Measurements from ENCODE around the gene OR51I2.

DNA sequence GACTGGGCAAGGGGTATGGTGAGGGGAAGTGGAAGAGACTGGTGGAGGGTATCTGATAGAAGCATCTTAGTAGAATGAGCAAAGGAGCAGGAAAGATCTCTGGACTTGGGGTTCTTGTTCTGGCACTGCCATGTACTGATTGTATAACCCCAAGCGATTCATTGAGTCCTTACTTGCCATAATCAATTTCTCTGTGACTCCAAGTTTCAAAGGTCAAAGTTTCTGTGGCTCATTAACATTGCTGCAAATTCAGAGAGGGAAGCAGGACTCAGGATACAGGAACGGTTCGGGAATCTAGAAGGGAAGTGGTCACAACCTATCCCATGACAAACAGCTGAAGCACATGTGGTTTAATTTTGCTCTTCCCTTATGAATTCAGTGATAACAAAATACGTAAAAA lies 309 bp downstream of the OR51I2 start:
- TF ChIP-seq POLR2A (IDR thresholded peaks at IDR 0.05; ENCODE audit: low read length) (no peak), ZSCAN20 (CRISPR knock-in tag; IDR thresholded peaks at IDR 0.05) (no peak)
- TF ChIP-seq, protein P1, sequence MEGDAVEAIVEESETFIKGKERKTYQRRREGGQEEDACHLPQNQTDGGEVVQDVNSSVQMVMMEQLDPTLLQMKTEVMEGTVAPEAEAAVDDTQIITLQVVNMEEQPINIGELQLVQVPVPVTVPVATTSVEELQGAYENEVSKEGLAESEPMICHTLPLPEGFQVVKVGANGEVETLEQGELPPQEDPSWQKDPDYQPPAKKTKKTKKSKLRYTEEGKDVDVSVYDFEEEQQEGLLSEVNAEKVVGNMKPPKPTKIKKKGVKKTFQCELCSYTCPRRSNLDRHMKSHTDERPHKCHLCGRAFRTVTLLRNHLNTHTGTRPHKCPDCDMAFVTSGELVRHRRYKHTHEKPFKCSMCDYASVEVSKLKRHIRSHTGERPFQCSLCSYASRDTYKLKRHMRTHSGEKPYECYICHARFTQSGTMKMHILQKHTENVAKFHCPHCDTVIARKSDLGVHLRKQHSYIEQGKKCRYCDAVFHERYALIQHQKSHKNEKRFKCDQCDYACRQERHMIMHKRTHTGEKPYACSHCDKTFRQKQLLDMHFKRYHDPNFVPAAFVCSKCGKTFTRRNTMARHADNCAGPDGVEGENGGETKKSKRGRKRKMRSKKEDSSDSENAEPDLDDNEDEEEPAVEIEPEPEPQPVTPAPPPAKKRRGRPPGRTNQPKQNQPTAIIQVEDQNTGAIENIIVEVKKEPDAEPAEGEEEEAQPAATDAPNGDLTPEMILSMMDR (IDR thresholded peaks at IDR 0.05): no peak

Measured in A549 (cell line).